Skeletal muscle tissue (tissue), 4 donors: ENCODE data around the gene TNIP2. TPM values are rescaled to one million over a fixed set of nuclear protein-coding genes. Genes with fewer than 3 reads are reported as not detected.
"Not testable (repeated sequence)": the region's sequence is repeated elsewhere in the genome, so short reads cannot be mapped to it uniquely, and the experiment has no call there.

Source experiments
- H3K27ac ChIP-seq: one replicate; pipeline ENCODE4 v1.7.0; 2013; ENCODE audit warnings: mild to moderate bottlenecking, low read depth, low read length, inconsistent platforms
- H3K27me3 ChIP-seq, 3 donors: one replicate each; pipeline ENCODE4 v1.7.0; 2013; ENCODE audit warnings: low read length in 3 of 3; ENCODE audit not compliant: control insufficient read depth in 3 of 3, insufficient read depth in 3 of 3
- H3K36me3 ChIP-seq, 3 donors: one replicate each; pipeline ENCODE4 v1.7.0; 2013; ENCODE audit warnings: low read length in 3 of 3; ENCODE audit not compliant: control insufficient read depth in 3 of 3, insufficient read depth in 3 of 3
- H3K4me1 ChIP-seq, 3 donors: one replicate each; pipeline ENCODE4 v1.7.0; 2013; ENCODE audit warnings: low read length in 3 of 3, mild to moderate bottlenecking in 3 of 3; ENCODE audit not compliant: control insufficient read depth in 3 of 3, insufficient read depth in 3 of 3
- H3K4me3 ChIP-seq, 3 donors: one replicate each; pipeline ENCODE4 v1.7.0; 2013; ENCODE audit warnings: low read length in 3 of 3
- H3K9ac ChIP-seq, 3 donors: one replicate each; pipeline ENCODE4 v1.7.0; 2013; ENCODE audit warnings: low read length in 3 of 3, mild to moderate bottlenecking in 3 of 3, moderate library complexity in 2 of 3, low read depth in 1 of 3
- H3K9me3 ChIP-seq, 3 donors: one replicate each; pipeline ENCODE4 v1.7.0; 2013; ENCODE audit warnings: low read length in 3 of 3; ENCODE audit not compliant: control insufficient read depth in 3 of 3
- total RNA-seq: library from RNA; depleted of rRNA; stranded (reverse); fragments of >200 nt; gene quantifications from one replicate; pipeline ENCODE4 v1.2.3, GENCODE V29; 2014
- donor health status: Osteomylitis.

Gene TNIP2
- total RNA-seq, 1 donor from 2014 or later, result 14.6 TPM

GRCh38 chr4:2743518-2744445, 12.4 kb downstream of the TNIP2 start:
- H3K4me1 ChIP-seq, result peaks cover 7 to 19% (median 14%) of the 10 kb centered on the region in 3 donors
- no peaks in the 10 kb centered on the region for H3K27me3 ChIP-seq
- H3K4me3 ChIP-seq, result no peak overlapping the region
- H3K9me3 ChIP-seq, result no peaks in the 10 kb centered on the region
- no peak overlapping the region for H3K27ac ChIP-seq
- H3K9ac ChIP-seq, result no peak overlapping the region
- peaks cover 44 to 56% (median 48%) of the 10 kb centered on the region in 3 donors for H3K36me3 ChIP-seq

- Histone ChIP-seq H3K4me3 (no peak overlapping the region), H3K36me3 (peaks cover 44 to 56% (median 48%) of the 10 kb centered on the region in 3 donors), H3K9me3 (no peaks in the 10 kb centered on the region), H3K27ac (no peak overlapping the region), H3K9ac (no peak overlapping the region), H3K4me1 (peaks cover 7 to 19% (median 14%) of the 10 kb centered on the region in 3 donors), H3K27me3 (no peaks in the 10 kb centered on the region)
Observed at GRCh38 chr4:2742823-2743517, 13.2 kb downstream of the TNIP2 start.

GRCh38 chr4:2742081-2742822, 13.9 kb downstream of the TNIP2 start:
- H3K27me3 ChIP-seq, result no peaks in the 10 kb centered on the region
- no peak overlapping the region for H3K9ac ChIP-seq
- peaks cover 7 to 19% (median 13%) of the 10 kb centered on the region in 3 donors for H3K4me1 ChIP-seq
- H3K4me3 ChIP-seq, result no peak overlapping the region
- no peak overlapping the region for H3K27ac ChIP-seq
- H3K9me3 ChIP-seq, result no peaks in the 10 kb centered on the region
- H3K36me3 ChIP-seq, result peaks cover 42 to 52% (median 43%) of the 10 kb centered on the region in 3 donors

GRCh38 chr4:2741626-2742025, 14.5 kb downstream of the TNIP2 start:
- Histone ChIP-seq H3K27me3 (no peaks in the 10 kb centered on the region), H3K36me3 (peaks cover 36 to 46% (median 37%) of the 10 kb centered on the region in 3 donors), H3K4me1 (peaks cover 3 to 13% (median 7%) of the 10 kb centered on the region in 3 donors), H3K9ac (no peak overlapping the region), H3K9me3 (no peaks in the 10 kb centered on the region), H3K4me3 (no peak overlapping the region), H3K27ac (no peak overlapping the region)

- not testable (repeated sequence) for H3K4me1 ChIP-seq, H3K9me3 ChIP-seq, H3K4me3 ChIP-seq, H3K9ac ChIP-seq, H3K27me3 ChIP-seq, H3K27ac ChIP-seq
- H3K36me3 ChIP-seq, result peaks cover 9 to 20% (median 11%) of the 10 kb centered on the region in 3 donors
Observed at GRCh38 chr4:2738296-2738695, 17.8 kb downstream of the TNIP2 start.

GRCh38 chr4:2735869-2736268, 20.3 kb downstream of the TNIP2 start:
- Histone ChIP-seq H3K36me3 (peaks cover 21 to 24% (median 22%) of the 10 kb centered on the region in 3 donors), H3K4me3 (no peak overlapping the region), H3K9ac (no peak overlapping the region), H3K4me1 (no peaks in the 10 kb centered on the region), H3K27ac (no peak overlapping the region), H3K27me3 (no peaks in the 10 kb centered on the region), H3K9me3 (no peaks in the 10 kb centered on the region)

GRCh38 chr4:2734612-2735011, 21.5 kb downstream of the TNIP2 start:
- H3K27ac ChIP-seq, result no peak overlapping the region
- H3K9ac ChIP-seq, result no peak overlapping the region
- no peak overlapping the region for H3K4me3 ChIP-seq

GRCh38 chr4:2733844-2734574, 22.1 kb downstream of the TNIP2 start:
- peaks cover 24 to 34% (median 25%) of the 10 kb centered on the region in 3 donors for H3K36me3 ChIP-seq
- no peak overlapping the region for H3K27ac ChIP-seq
- H3K9ac ChIP-seq, result no peak overlapping the region

More at GRCh38 chr4:2734612-2735011, 21.5 kb downstream of the TNIP2 start:
- Histone ChIP-seq H3K27me3 (no peaks in the 10 kb centered on the region), H3K9me3 (no peaks in the 10 kb centered on the region), H3K4me1 (peaks cover 0 to 3% (median 0%) of the 10 kb centered on the region in 3 donors), H3K36me3 (peaks cover 21 to 28% (median 24%) of the 10 kb centered on the region in 3 donors)

More at GRCh38 chr4:2733844-2734574, 22.1 kb downstream of the TNIP2 start:
- Histone ChIP-seq H3K4me1 (peaks cover 0 to 3% (median 0%) of the 10 kb centered on the region in 3 donors), H3K9me3 (no peaks in the 10 kb centered on the region), H3K4me3 (no peak overlapping the region), H3K27me3 (no peaks in the 10 kb centered on the region)
